ENCODE measurements around the gene ATP6V1F. TPM values are rescaled to one million over a fixed set of nuclear protein-coding genes. Genes with fewer than 3 reads are reported as not detected.

Gene ATP6V1F
- total and polyA plus RNA-seq, 11 donors, result 91.6 to 198 (median 122) TPM

DNA sequence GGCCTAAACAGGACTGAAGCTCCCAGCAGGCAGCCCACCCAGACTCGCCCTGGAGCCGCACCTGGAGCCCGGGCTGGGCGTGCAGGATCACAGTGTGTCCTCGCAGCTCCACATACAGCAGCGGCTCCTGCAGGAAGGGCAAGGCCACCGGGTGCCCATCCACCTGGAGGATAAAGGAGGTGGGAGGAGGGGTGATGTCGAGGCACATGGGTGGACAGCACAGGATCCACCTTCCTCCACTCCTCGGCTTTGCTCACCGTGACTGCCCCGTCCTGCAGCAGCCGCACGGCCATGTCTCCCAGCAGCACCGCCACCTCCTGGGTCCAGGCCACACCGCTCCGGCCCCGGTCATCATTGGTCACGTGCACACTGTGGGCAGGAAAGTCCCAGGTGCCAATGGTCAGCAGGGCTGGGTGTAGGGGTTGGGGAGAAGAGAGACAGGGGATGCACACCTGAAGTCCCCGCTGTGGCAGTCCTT lies 16.8 kb downstream of the ATP6V1F start:
- Histone ChIP-seq H3K4me1 (peaks cover 0 to 8% (median 0%) of the 10 kb centered on the region in 12 donors), H3K27me3 (no peaks in the 10 kb centered on the region), H3K9me3 (no peaks in the 10 kb centered on the region), H3K4me3 (no peak overlapping the region), H3K36me3 (no peaks in the 10 kb centered on the region), H3K27ac (no peak overlapping the region)
- ATAC-seq, result no peak
- 80 to 85% (median 82%) methylated on average over 15 to 19 of the region's 19 CpGs for WGBS, 4 donors
- intact Hi-C loops (cut with DNase I), result loop anchor here in 3 of 10 donors (10.0 kb wide), 3 partner anchors 85 to 405 kb away; partner anchors contain the start of genes METTL2B (in 2 of the 3), CCDC136 (in 1 of the 3) and GARIN1A (in 1 of the 3)
- TF ChIP-seq CTCF (IDR thresholded peaks at IDR 0.05), result no peak
- no peak for TF ChIP-seq POLR2A (IDR thresholded peaks at IDR 0.05)
- DNase-seq, result peak in 2 of 5 donors; percentile 22 to 62

DNA sequence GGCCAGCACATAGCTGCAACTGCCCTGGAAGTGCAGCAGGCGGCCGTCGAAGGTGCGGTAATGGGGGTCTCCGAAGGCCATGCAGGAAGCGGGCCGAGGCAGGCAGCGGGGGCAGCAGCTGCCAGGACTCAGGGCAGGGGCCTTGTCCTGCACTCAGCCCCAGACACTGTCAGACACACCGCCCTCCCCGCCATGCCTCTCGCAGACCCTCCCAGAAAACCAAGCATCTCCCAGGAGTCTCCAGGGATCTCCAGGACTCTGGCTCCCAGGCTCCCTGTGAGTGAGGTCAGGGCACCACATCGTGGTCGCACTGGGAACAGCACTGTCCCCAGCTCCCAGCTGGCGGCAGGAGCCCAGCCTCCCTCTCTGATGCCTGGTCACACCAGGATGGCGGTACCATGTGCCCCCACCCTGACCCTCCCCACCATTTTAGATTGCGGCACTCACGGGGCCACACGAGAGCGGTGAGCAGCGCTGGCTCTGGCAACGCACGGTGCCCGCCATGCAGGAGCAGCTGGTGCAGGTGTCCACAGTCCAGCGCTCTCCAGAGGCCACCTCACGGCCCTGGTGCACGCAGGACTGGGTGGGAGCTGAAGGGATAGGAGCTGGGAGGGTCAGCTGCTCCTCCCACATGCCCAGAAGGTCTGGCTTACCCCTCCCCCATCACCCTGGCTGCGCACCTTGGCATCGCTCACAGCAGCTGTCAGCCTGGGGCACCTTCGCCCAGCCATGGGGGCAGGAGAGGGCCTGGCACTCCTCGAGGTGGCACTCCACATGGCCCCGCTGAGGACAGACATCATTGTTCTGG lies 17.5 kb downstream of the ATP6V1F start:
- Histone ChIP-seq H3K4me1 (peaks cover 0 to 8% (median 0%) of the 10 kb centered on the region in 12 donors), H3K9me3 (no peaks in the 10 kb centered on the region), H3K27ac (no peak overlapping the region), H3K4me3 (no peak overlapping the region), H3K27me3 (no peaks in the 10 kb centered on the region), H3K36me3 (no peaks in the 10 kb centered on the region)
- ATAC-seq (peak; percentile 72 to 87 (median 78)), DNase-seq (peak in 4 of 5 donors; percentile 63 to 77 (median 68))
- TF ChIP-seq POLR2A (IDR thresholded peaks at IDR 0.05), result no peak
- TF ChIP-seq CTCF (IDR thresholded peaks at IDR 0.05), result peak; percentile 60 to 93 (median 80)
- intact Hi-C loops (cut with DNase I), result loop anchor here (5.0 to 10.0 kb wide), 13 partner anchors 85 to 722 kb away; partner anchors contain the start of genes METTL2B (in 4 of the 10), CCDC136 (in 2 of the 10), CALU (in 1 of the 10) and GARIN1A (in 1 of the 10)
- 40 to 52% (median 41%) methylated on average over 18 to 31 of the region's 31 CpGs for WGBS, 4 donors

DNA sequence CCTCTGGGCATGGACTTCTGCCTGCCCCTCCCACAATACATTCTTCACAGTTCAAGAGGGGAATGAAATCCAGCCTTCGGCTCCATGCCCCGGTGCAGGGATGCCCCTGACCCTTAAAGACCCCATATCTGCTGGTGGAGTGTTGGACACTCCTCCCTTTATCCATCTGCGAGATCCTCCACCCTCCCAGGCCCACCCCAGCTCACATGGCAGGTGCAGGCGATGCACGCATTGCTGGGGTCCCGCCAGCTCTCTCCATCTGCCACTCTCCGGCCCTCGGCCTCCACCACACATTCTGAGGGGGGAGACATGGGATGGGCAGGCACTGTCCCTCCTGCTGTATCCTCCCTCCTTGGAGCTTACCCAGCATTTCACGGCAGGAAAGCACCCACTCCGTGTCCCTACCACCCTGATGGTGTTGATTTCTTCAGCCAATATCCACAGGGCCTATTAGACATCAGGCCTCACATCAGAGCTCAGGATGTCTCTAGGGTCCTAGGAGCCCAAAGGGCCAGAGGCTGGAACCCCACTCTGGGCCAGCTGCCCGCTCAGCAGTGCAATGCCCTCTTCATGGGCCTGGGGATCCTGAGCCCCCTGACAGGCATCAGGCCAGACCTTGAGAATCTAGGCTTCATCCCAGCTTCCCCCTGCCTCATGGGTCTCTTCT lies 18.3 kb downstream of the ATP6V1F start:
- intact Hi-C loops (cut with DNase I), result loop anchor here in 9 of 10 donors (5.0 to 10.0 kb wide), 11 partner anchors 89 to 721 kb away; partner anchors contain the start of genes METTL2B (in 2 of the 9), CALU (in 1 of the 9) and CCDC136 (in 1 of the 9)
- Histone ChIP-seq H3K4me3 (no peak overlapping the region), H3K9me3 (no peaks in the 10 kb centered on the region), H3K4me1 (peaks cover 0 to 8% (median 0%) of the 10 kb centered on the region in 12 donors), H3K36me3 (no peaks in the 10 kb centered on the region), H3K27ac (no peak overlapping the region), H3K27me3 (no peaks in the 10 kb centered on the region)
- 75 to 91% (median 79%) methylated on average over 9 to 11 of the region's 11 CpGs for WGBS, 4 donors
- ATAC-seq (no peak), DNase-seq (peak in 2 of 5 donors; percentile 13 to 38)
- no peak for TF ChIP-seq CTCF (IDR thresholded peaks at IDR 0.05)
- no peak for TF ChIP-seq POLR2A (IDR thresholded peaks at IDR 0.05)
